GM19238 (cell line): Measurements from ENCODE around the gene TUG1.
A peak's percentile ranks its signal among the peaks of the same experiment; 100 is the strongest.

Source experiments
- DNase-seq: peaks from one replicate; pipeline ENCODE4 v3.0.0; 2011; ENCODE audit warnings: low spot score; ENCODE audit not compliant: insufficient read length

Gene TUG1

GRCh38 chr22:30968924-30969531 is at the start of gene TUG1:
TUG1 (plus strand) TSS chr22:30969265.
- peak; percentile 99 for DNase-seq

- no peak for DNase-seq
These were observed 49.1 kb upstream of the TUG1 start for GRCh38 chr22:30919973-30920372.

DNA sequence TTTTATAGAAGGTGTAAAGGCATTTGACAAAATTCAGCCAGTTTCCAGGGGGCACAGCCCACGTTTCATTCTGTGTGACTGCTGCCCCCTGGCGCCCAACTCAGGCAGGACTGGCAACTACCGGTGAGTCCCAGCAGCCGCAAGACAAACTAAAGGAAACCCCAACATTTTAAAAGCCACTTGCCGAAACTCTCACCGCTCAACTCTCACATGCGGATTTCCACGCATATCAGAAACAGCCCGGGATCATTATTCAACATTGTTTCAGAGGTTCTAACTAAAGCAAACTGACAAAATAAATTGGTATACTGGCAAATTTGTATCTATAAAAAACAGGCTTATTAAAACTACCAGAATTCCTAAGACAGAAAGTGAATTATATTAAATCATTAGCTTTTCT is 48.7 kb upstream of the TUG1 start:
- peak; percentile 74 for DNase-seq

GRCh38 chr22:30921108-30921507 is 48.0 kb upstream of the TUG1 start:
- DNase-seq, result no peak

DNA sequence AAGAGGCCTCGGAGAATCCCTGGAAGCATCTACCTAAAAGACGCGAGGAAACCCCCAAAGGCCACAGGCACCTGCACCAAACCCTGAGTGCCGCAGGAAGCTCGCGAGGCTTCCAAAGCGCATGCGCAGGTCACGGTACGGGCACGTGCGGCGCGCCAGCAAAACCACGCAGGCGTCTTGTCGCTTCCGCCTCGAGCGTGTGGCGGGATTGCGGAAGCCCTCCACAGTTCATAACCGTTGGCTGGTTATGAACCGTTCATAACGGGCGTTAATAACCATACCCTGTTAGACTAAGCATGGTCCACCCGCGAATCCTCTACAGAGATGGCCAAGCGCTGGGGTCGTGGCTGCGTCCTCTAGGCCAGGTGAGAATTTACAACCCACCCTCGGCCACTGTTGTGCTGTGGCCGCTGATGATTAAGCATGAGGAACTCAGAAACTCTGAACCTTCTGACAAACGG is 46.9 kb upstream of the TUG1 start:
- peak; percentile 45 for DNase-seq

GRCh38 chr22:30923168-30923900 is 45.7 kb upstream of the TUG1 start:
- DNase-seq, result no peak

- no peak for DNase-seq
These were observed 43.4 kb upstream of the TUG1 start for GRCh38 chr22:30925667-30926066.

DNA sequence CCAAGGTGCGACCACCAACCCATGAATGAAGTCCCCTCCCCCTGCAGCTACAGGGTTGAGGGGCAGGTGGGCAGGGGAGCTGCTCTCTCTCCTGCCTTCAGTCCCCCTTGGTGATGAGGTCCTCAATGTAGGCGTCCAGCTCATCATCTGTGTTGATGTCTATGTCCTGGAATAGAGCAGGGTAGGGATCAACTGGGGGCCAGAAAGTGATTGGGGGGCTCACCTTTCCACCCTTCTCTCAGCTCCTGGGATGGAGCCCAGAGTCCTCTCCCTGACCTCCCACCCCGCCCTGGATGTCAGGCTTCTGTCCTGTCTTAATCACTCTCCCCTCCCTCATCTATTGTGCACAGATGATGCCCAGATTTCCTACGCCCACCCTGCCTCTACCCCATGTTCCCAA is 42.4 kb upstream of the TUG1 start:
- DNase-seq, result no peak

DNA sequence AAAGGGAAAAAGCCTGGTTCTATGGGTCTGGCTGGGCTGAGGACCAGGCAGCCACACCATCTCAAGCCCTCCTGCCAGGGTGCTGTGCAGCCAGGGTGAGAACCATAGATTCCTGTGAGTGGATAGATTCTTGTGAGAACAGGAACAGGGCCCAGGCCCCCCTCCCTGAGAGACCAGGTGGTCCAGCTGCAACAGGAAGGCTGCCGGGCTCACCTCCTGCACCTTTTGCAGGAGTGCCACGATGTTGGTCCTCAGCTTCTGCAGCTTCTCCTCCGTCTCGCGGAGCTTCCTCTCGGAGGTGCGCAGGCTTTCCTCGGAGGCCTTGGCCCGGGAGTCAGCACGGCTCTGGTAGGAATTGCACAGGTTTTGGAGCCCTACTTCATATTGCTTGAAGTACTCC is 41.3 kb upstream of the TUG1 start:
- DNase-seq, result no peak

GRCh38 chr22:30928401-30928800 is 40.7 kb upstream of the TUG1 start:
- no peak for DNase-seq

DNA sequence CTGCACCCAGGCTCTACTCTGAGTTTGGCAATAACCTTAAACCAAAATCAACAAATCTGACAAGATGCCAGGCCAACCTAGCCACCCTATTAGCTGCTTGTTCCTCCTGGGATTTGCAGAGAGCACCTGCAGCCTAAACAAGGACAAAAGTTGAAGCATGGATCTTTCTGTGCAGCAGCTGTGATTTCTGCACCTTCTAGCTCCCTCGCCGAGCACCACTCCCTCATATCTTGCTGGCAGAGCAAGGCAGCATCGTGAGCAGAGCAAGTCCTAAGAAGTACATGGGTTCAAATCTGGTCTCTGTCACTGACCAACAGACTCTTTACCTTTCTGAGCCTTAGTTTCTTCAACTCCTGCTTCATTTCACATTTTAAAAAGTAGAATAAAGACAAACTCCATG is 38.8 kb upstream of the TUG1 start:
- no peak for DNase-seq

- DNase-seq, result no peak
These were observed 37.3 kb upstream of the TUG1 start for GRCh38 chr22:30931541-30932300.

GRCh38 chr22:30932661-30933060 is 36.4 kb upstream of the TUG1 start:
- no peak for DNase-seq

DNA sequence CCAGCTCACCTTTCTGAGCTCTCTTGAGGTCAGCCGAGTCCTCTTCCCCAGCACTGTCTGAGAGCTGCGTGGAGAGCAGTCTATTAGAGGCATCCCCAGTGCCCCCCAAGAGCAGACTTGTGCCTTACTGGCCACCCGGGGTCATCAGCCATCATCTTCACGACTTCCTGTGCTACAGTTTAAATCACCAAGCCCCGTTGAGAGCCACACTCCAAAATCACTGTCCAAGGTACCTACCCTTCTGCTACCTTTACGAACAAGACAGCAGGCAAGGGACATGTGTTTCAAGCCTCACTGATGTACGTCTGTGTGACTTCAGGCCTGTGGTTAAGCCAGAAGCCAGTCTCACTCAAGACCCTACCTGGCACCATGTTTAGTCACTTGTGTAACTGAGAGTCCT is 35.6 kb upstream of the TUG1 start:
- DNase-seq, result no peak

DNA sequence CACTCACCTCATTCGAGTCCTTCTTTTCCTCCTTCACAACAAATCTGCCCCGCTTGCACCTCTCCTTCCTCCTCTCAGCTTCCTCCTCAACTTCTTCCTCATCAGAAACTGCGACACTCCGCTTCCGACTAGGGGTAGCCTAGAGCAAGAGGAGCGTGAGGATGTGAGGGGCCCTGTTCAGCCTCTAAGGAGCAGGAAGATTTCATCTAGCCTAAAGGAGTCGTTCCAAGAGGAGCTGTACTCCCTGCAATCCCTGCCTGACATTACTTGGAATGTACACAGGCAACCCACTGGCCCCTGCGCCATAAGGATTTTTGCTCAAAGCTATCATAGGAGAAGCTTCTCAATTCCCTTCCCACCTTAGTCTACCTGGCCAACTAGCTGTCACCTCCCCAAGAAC is 35.0 kb upstream of the TUG1 start:
- no peak for DNase-seq

DNA sequence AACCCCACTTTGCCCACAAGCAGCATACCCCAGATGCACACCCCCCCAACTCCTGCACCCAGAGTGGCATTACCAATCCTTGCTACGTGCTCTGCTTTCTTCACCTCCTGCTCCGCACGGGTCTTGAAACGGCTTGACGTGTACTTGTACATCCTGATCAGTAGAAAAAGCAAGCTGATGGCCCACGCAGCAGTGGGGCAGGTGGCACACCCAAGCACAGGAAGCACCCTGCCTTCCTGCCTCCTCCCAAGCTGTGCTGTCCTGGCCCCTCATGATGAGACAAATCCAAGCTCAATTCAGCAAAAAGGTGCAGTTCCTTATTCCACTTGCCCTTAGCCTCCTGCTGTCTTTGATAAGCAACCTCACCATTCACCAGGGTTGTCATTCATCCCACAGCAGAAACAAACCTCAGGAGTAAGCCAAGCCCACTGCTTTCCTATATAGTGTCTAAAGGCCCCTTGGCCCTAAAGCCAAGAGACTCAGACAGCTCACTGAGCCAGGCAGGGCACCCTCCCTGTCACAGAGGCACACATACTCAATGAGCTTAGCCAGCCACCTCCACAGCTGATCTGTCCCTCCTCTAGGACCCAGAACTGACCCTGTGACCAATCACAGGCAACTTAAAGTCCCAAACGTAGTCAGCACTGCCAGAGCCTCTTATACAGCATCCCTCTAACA is 28.2 kb upstream of the TUG1 start:
- no peak for DNase-seq

DNA sequence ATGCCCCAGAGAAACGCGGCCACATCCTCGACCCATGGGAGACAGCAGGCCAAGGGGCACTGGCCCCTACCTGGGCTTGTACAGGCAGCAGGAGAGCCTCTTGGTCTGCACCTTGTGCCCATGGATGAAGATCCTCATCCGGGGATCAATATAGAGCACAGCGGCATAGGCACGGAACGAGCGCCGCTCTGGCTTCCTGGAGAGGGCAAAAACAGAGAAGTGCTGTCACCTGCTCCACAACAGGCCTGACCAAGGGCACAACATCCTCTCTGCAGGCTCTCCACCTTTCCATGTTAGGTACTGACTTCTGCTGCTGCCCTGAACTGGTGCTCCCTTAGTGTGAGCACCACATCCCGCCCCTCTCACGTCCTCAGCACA is 27.7 kb upstream of the TUG1 start:
- DNase-seq, result no peak

DNA sequence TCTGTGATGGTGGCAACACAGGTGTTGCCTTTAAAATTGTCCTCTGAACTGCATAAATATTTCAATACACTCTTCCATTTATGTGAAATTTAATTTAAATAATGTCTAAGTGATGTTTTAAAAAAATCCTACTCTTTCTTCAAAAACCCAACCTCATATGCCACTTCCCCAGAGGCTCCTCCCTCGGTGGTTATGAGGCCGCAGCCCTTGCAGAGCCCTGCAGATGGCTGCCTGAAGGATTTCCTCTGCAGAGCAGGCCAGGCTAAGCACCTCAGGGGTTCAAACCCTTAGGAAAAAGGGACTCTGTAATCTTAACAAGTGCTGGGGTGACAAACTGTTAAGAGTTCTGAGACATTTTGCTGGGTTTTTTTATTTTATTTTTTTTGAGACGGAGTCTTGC is 25.7 kb upstream of the TUG1 start:
- no peak for DNase-seq

- DNase-seq, result no peak
These were observed 24.1 kb upstream of the TUG1 start for GRCh38 chr22:30944986-30945385.

DNA sequence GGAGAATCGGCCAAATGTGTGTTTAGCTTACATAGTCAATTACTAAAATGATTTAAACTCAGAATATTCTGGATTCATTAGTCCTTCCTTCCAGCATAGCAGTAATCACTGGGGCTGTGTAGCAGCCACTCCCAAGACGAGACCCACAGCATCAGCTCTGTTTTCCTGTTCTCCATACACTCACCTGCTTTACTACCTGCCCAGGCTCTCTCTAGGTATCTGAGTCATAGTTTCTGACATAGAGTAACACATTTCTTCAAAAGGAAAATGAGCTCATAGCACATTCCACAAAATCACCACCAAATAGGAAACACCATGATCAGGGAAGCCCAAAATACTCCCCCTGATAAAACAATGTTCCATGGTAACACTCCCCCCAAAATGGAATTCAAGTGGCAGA is 23.4 kb upstream of the TUG1 start:
- no peak for DNase-seq

DNA sequence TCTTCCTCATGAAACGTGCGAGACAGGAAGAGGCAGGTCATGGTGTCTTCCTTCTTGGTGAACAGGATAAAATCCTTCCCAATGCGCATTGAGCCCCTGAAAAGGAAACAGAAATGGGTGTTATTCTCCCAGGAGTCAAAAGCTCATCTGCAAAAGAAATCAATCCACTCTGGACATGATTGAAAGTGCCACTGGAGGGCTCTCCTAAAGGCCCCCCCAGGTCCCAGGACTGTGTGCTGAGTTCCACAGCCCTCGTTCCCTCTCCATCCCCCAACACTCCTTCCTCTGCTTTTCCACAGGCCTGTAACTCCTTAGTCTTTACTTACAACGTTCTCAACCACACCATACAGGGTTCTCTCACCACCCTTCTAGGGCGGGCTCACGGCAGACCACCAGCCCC is 22.7 kb upstream of the TUG1 start:
- no peak for DNase-seq
